Memory B cell (primary cell): ENCODE results near the gene RABGAP1L.
"Not testable (repeated sequence)": the region's sequence is repeated elsewhere in the genome, so short reads cannot be mapped to it uniquely, and the experiment has no call there.

Source experiments
- ATAC-seq: fragments of 150-1000 bp; cut with Tn5 transposase; 2 replicates; pipeline ENCODE4 v1.10.0; 2021; ENCODE audit warnings: low read depth, mild to moderate bottlenecking, moderate library complexity
- DNase-seq, 2 donors: peaks; one replicate each; pipeline ENCODE4 v3.0.0; 2022; ENCODE audit warnings: low spot score in 2 of 2
- H3K27ac Mint-ChIP-seq: one replicate; pipeline ENCODE4 v1.8.0; 2022; ENCODE audit warnings: mild to moderate bottlenecking, moderate library complexity, mixed read lengths
- H3K27me3 Mint-ChIP-seq: one replicate; pipeline ENCODE4 v1.8.0; 2022; ENCODE audit warnings: mixed read lengths
- H3K36me3 Mint-ChIP-seq: one replicate; pipeline ENCODE4 v1.8.0; 2022; ENCODE audit warnings: mild to moderate bottlenecking, mixed read lengths
- H3K4me1 Mint-ChIP-seq: one replicate; pipeline ENCODE4 v1.8.0; 2022; ENCODE audit warnings: mixed read lengths
- H3K4me3 Mint-ChIP-seq: one replicate; pipeline ENCODE4 v1.8.0; 2022; ENCODE audit warnings: mild to moderate bottlenecking, moderate library complexity, mixed read lengths
- H3K9me3 Mint-ChIP-seq: one replicate; pipeline ENCODE4 v1.8.0; 2022; ENCODE audit warnings: mixed read lengths

The RABGAP1L gene

DNA sequence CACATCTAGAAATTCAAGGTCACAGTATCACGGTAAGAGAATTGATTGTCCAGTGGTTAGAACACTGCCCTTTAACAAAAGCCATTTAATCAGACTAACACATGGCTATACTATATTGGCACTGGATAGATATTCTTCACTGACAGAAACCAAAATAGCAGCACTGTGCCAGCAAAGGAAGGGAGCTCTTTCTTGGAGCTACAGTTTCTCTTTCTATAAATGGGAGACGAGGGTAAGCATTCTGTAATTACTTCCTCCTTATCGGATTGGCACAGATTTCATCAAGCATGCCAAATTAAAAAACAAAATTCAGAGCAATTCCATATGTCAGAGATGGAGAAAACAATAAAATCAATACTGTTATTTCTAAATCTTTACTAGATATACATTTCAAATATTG, 724.7 kb downstream of the RABGAP1L start:
- Mint-ChIP-seq H3K36me3 (peaks cover 8% of the 10 kb centered on the region), H3K4me3 (no peak overlapping the region), H3K27me3 (no peaks in the 10 kb centered on the region), H3K4me1 (peaks cover 12% of the 10 kb centered on the region), H3K9me3 (no peaks in the 10 kb centered on the region), H3K27ac (no peak overlapping the region)
- ATAC-seq (no peak), DNase-seq (no peak)

DNA sequence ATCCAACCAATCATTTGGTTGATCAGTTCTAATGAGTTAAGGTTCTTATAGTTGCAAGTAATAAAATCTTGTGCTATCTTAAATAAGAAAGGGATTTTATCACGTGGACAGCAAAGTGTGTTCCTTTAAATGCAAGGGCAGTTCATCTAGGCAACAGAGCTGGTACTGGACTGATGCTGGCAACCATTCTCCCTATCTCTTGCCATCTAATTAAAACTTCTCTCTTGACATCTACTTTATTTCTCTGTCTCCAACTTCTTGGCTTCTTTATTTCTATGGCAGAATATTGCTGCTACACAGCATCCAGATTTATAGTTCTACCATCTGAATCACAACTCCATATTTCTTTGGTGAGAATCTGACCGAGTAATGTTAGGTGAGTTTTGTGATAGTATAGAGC, 725.2 kb downstream of the RABGAP1L start:
- Mint-ChIP-seq H3K4me3 (no peak overlapping the region), H3K27ac (peak overlapping the region; percentile 40), H3K9me3 (no peaks in the 10 kb centered on the region), H3K4me1 (peaks cover 12% of the 10 kb centered on the region), H3K36me3 (peaks cover 6% of the 10 kb centered on the region), H3K27me3 (no peaks in the 10 kb centered on the region)
- no peak for ATAC-seq
- DNase-seq = no peak

DNA sequence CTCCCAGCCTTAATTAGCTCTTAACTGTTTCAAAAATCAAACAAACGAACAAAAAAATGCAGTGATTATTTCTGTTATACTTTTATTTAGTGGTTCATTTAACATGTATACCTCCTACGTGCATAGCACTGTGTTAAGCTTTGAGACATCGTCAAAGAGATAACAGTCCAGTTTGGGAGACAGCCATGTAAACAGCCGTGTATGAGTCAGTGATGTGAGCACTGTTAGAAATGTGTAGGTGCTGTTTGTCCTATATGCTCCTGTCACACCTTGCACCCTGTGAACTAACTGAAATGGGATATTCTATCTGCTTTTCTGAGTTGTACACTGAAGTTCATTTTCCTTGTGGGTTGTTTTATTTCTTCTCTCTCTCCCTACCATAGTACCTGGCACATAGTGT, 730.7 kb downstream of the RABGAP1L start:
- Mint-ChIP-seq H3K36me3 (peaks cover 9% of the 10 kb centered on the region), H3K4me1 (no peaks in the 10 kb centered on the region), H3K4me3 (no peak overlapping the region), H3K9me3 (no peaks in the 10 kb centered on the region), H3K27ac (no peak overlapping the region), H3K27me3 (no peaks in the 10 kb centered on the region)
- DNase-seq (no peak), ATAC-seq (no peak)

DNA sequence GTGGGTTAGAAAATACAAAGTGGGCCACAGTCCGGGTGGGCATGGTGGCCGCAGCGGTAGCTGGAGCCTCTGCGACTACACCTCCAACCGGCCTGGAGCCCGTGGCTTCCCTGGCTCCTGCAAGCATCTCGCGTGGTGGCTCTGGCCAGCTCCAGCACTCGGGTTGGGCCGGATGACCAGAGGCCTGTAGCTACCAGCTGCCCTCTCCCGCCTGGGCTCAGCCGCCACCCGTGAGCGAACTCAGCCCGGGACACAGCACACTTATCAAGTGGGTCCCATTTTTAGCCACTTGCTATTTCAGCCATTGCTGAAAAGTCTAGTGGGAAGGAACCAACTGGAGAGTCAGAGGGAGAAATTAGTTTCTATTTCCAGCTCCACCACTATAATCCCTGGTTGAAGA, 732.7 kb downstream of the RABGAP1L start:
- Mint-ChIP-seq H3K4me3 (no peak overlapping the region), H3K27me3 (no peaks in the 10 kb centered on the region), H3K4me1 (no peaks in the 10 kb centered on the region), H3K27ac (no peak overlapping the region), H3K9me3 (no peaks in the 10 kb centered on the region), H3K36me3 (peaks cover 9% of the 10 kb centered on the region)
- ATAC-seq (no peak), DNase-seq (no peak)

DNA sequence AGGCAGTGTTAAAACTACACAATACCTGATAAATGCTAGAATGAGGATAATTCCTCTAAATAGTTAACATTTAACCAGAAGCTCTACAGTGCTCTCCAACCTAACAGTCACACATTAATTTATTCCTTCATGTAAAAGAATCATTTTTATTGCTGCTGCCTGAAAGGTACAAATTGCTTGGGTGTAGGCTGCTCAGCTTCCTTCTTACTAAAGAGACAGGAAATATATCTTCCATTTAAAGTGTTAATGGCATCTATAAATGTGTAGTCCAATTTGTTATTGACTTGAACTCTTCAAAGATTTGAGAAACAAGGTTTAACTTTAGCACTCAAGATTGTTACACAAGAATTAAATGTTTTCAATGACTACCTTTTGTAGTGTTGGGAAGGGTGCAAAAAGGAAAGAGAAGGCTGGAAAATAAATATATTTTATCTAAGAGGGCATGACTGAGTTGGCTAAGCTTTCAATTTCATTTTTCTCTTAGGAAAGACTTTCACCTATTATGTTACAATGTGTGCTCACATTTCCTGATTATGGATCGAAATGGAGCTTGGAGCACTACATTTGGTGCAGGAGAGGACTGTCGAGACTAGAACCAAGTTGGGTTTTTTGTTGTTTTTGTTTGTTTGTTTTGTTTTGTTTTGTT, 734.9 kb downstream of the RABGAP1L start:
- H3K4me1 Mint-ChIP-seq = no peaks in the 10 kb centered on the region
- ATAC-seq (no peak), DNase-seq (no peak)
- H3K36me3 Mint-ChIP-seq = peaks cover 15% of the 10 kb centered on the region
- no peak overlapping the region for H3K27ac Mint-ChIP-seq
- H3K9me3 Mint-ChIP-seq = peaks cover 2% of the 10 kb centered on the region
- H3K4me3 Mint-ChIP-seq = no peak overlapping the region
- H3K27me3 Mint-ChIP-seq = no peaks in the 10 kb centered on the region

DNA sequence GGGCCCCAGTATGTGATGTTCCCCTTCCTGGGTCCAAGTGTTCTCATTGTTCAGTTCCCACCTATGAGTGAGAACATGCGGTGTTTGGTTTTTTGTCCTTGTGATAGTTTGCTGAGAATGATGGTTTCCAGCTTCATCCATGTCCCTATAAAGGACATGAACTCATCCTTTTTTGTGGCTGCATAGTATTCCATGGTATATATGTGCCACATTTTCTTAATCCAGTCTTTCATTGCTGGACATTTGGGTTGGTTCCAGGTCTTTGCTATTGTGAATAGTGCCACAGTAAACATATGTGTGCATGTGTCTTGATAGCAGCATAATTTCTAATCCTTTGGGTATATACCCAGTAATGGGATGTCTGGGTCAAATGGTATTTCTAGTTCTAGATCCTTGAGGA, 736.3 kb downstream of the RABGAP1L start:
- not testable (repeated sequence) for H3K4me3 Mint-ChIP-seq, H3K27me3 Mint-ChIP-seq, H3K4me1 Mint-ChIP-seq, H3K9me3 Mint-ChIP-seq, DNase-seq, ATAC-seq, H3K27ac Mint-ChIP-seq
- H3K36me3 Mint-ChIP-seq = peaks cover 20% of the 10 kb centered on the region

DNA sequence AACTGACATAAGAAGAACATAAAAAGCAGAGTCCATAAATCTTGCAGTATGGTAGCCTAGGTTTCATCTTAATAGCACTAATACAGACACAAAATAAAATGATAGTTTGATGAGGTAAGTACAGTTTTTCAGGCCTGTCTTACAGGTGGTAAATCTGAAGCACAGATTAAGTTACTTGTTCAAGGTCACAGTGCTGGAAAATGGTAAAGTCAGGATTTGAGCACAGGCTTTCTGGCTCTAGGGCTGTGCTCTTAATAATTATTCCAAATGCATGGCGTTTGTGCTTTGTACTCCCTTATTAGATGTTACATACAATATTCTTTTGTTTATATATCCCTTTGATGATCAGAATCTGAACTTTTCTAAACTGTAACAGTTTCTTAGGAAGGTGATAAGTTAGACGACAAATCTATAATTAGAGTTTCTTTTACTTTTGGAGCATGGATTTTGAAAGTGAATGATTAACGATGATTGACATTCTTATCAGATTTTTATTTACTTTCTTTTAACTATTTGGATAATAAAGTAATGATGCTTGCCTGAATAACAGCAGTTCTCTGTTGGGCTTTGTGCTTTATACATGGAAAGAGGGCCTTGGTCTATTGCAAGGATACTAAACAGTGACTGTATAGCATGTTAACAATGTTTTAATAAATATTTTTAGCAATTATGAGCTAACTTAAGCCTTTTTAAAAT, 738.9 kb downstream of the RABGAP1L start:
- H3K27ac Mint-ChIP-seq = no peak overlapping the region

DNA sequence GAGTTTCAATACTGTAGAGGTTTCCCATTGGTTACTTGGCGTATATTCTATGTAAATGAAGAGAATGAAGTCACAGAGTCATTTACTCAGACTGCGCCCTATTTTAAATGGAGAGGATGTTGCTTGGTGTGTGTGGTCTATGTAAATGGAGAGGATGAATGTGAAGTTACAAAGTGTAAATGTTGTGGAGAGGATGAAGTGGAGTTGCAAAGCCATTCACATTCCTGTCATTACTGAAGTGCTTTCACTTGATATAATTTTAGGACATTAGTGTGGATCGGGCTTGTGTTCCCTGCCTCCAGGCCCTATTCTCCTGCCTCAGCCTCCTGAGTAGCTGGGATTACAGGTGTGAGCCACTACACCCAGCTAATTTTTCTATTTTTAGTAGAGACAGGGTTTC, 741.0 kb downstream of the RABGAP1L start:
- no peaks in the 10 kb centered on the region for H3K4me1 Mint-ChIP-seq
- peaks cover 9% of the 10 kb centered on the region for H3K9me3 Mint-ChIP-seq
- ATAC-seq (no peak), DNase-seq (no peak)
- peaks cover 32% of the 10 kb centered on the region for H3K36me3 Mint-ChIP-seq
- H3K27ac Mint-ChIP-seq = no peak overlapping the region
- H3K27me3 Mint-ChIP-seq = no peaks in the 10 kb centered on the region
- no peak overlapping the region for H3K4me3 Mint-ChIP-seq

More for the DNA sequence above, 738.9 kb downstream of the RABGAP1L start:
- H3K9me3 Mint-ChIP-seq = peaks cover 7% of the 10 kb centered on the region
- DNase-seq (no peak), ATAC-seq (no peak)
- H3K36me3 Mint-ChIP-seq = peaks cover 34% of the 10 kb centered on the region
- H3K4me1 Mint-ChIP-seq = no peaks in the 10 kb centered on the region
- H3K27me3 Mint-ChIP-seq = no peaks in the 10 kb centered on the region
- no peak overlapping the region for H3K4me3 Mint-ChIP-seq

DNA sequence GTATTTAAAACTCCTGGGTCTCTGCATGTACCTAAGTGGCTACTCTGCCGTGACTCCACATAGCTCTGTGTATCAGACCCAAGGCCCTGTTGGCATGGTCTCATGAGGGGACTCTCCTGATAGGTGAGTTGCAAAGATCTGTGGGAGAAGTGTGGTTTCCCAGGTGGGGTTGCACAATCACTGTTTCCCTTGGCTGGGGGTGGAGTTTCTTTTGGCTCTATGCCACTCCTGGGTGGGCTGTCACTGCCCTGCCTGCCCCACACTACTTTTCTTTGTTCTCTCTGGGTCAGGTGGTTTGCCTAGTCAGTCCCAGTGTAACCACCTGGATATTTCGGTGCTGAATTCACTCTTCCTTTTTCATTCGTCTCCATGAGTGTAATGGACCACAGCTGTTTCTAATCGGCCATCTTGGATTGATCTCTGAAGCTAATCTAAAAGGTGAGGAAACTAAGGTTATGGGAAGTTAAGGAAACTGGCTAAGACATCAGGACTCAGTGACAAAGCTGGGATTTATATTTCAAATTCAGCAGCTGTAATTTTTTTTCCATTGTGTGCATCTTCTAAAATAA, 743.3 kb downstream of the RABGAP1L start:
- Mint-ChIP-seq H3K4me3 (no peak overlapping the region), H3K4me1 (no peaks in the 10 kb centered on the region), H3K9me3 (peaks cover 10% of the 10 kb centered on the region), H3K27me3 (no peaks in the 10 kb centered on the region), H3K27ac (no peak overlapping the region), H3K36me3 (peaks cover 39% of the 10 kb centered on the region)
- DNase-seq (no peak), ATAC-seq (no peak)

DNA sequence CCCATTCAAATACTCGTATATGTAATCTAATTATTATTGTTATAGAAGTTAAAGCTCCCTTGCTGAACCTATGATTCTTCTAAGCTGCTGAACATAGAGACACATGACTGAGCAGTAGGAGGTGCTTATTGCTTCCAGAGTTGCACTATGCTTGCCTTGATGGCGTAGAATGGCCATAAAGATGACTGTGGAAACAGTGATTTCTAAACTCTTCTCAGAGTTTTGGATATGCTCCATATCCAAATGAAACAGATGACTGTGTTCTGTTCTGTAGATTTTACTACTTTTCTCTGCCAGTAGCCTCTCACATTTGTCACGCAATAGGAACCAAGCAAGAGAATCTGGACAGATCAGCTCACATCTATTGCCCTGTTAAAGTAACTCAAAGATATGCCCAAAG, 752.3 kb downstream of the RABGAP1L start:
- Mint-ChIP-seq H3K4me3 (no peak overlapping the region), H3K36me3 (peaks cover 10% of the 10 kb centered on the region), H3K27me3 (no peaks in the 10 kb centered on the region), H3K9me3 (peaks cover under 1% of the 10 kb centered on the region), H3K27ac (no peak overlapping the region), H3K4me1 (peaks cover 10% of the 10 kb centered on the region)
- no peak for DNase-seq
- ATAC-seq = no peak

DNA sequence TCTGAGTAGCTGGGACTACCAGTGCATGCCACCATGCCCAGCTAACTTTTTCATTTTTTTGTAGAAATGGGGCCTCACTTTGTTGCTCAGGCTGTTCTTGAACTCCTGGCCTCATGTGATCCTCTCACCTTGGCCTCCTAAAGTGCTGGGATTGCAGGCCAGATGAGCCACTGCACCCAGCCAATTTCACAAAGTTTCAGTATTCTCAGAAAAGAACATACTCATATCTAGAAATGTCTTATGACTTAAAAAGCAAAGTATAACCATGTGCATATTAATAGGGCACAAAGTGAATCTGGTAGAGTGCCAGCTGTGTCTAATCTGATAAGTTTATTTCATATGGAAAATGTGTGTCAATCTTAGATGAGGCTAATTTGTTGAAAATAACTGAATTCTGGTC, 752.9 kb downstream of the RABGAP1L start:
- H3K27ac Mint-ChIP-seq = peak overlapping the region; percentile 45
- no peak overlapping the region for H3K4me3 Mint-ChIP-seq
- ATAC-seq (no peak), DNase-seq (no peak)
- peaks cover 12% of the 10 kb centered on the region for H3K4me1 Mint-ChIP-seq
- no peaks in the 10 kb centered on the region for H3K27me3 Mint-ChIP-seq
- no peaks in the 10 kb centered on the region for H3K9me3 Mint-ChIP-seq
- H3K36me3 Mint-ChIP-seq = peaks cover 8% of the 10 kb centered on the region

DNA sequence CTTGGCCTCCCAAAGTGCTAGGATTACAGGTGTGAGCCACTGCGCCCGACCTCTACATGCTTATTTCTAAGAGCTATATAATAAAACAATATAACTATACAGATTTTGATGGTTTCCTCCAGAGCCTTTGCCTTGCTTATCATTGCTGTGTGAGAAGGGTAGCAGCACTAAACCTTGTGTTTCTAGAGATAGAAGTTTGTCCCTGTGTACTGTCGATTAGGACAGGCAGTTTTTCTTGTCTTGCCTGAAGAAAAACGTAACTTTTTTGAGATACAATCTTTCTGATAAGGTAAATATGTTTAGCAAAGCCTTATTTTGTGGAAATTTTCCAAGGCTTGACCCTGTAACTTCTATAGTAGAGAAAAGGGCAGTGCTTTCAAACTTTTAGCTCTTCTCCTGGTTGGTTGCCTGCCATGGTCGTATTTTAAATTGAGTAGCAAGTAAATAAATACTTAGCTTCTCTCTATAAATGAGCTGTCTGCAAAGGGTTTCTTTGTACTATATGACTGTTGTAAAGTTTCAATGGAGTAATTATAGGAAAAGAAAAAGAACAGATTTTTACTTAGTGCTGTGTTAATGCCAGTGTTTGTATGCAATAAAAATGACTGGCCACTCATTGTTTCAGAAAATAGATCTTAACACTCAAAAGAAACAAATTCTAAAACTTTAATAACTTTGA, 754.0 kb downstream of the RABGAP1L start:
- DNase-seq (no peak), ATAC-seq (no peak)
- no peaks in the 10 kb centered on the region for H3K9me3 Mint-ChIP-seq
- H3K4me1 Mint-ChIP-seq = peaks cover 12% of the 10 kb centered on the region
- H3K27ac Mint-ChIP-seq = no peak overlapping the region
- H3K36me3 Mint-ChIP-seq = peaks cover 2% of the 10 kb centered on the region
- H3K27me3 Mint-ChIP-seq = no peaks in the 10 kb centered on the region
- H3K4me3 Mint-ChIP-seq = no peak overlapping the region

DNA sequence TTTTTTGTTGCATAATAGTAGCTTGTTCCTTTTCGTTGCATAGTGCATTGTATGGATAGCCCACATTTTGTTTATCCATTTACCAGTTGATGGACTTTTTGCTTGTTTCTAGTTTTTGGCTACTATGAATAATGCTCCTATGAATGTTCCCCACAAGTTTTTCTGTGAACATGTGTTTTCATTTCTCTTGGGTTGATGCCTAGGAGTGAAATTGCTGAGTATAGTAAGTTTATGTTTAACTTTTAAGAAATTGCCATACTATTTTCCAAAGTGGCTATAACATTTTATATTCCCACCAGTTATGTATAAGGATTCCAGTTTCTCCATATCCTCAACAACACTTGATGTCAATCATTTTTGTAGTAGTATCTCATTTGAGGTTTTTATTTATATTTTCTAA, 755.7 kb downstream of the RABGAP1L start:
- H3K27me3 Mint-ChIP-seq = no peaks in the 10 kb centered on the region
- H3K4me1 Mint-ChIP-seq = peaks cover 10% of the 10 kb centered on the region
- DNase-seq (no peak), ATAC-seq (no peak)
- peaks cover 2% of the 10 kb centered on the region for H3K36me3 Mint-ChIP-seq
- no peak overlapping the region for H3K27ac Mint-ChIP-seq
- H3K9me3 Mint-ChIP-seq = peaks cover 2% of the 10 kb centered on the region
- no peak overlapping the region for H3K4me3 Mint-ChIP-seq

DNA sequence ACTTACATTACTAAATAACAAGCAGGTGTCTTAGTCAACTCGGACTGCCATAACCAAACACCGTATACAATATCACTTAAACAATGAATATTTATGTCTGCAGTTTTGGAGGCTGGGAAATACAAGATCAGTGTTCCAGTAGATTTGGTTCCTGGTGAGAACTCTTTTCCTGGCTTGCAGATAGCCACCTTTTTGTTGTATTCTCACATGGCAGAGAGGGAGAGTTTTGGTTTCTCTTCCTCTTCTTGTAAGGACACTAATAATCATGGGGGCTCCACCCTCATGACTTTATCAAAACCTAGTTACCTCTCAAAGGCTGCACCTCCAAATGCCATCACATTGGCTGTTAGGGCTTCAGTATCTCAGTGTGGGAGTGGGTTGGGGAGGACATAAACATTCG, 757.5 kb downstream of the RABGAP1L start:
- Mint-ChIP-seq H3K36me3 (peaks cover 8% of the 10 kb centered on the region), H3K4me1 (peaks cover 11% of the 10 kb centered on the region), H3K27ac (no peak overlapping the region), H3K9me3 (peaks cover 4% of the 10 kb centered on the region), H3K27me3 (no peaks in the 10 kb centered on the region), H3K4me3 (no peak overlapping the region)
- DNase-seq (no peak), ATAC-seq (peak; percentile 77)
